Neutrophil (primary cell): ENCODE measurements around the gene NDC1.

Experiments
- H3K27ac ChIP-seq: fragments of 200-600 bp; sonication (generic); 2 replicates; pipeline ENCODE4 v1.5.1; 2016; ENCODE audit warnings: mild to moderate bottlenecking, moderate library complexity
- H3K27me3 ChIP-seq: fragments of 200-600 bp; sonication (generic); 2 replicates; pipeline ENCODE4 v1.6.0; 2016; ENCODE audit warnings: mild to moderate bottlenecking
- H3K36me3 ChIP-seq: fragments of 200-600 bp; sonication (generic); 2 replicates; pipeline ENCODE4 v1.5.1; 2017
- H3K4me1 ChIP-seq, 2 experiments: fragments of 200-600 bp in 1 of 2; sonication (generic) in 1 of 2; 1 replicate in 1 of 2; 2 replicates in 1 of 2; pipeline versions ENCODE4 v1.5.1 to v1.6.1; 2013 to 2016; ENCODE audit warnings: low read depth in 1 of 2, low read length in 1 of 2, mild to moderate bottlenecking in 1 of 2, moderate library complexity in 1 of 2; ENCODE audit not compliant: control insufficient read depth in 1 of 2, insufficient read depth in 1 of 2
- H3K4me3 ChIP-seq, 2 experiments: fragments of 200-600 bp in 1 of 2; sonication (generic) in 1 of 2; 1 replicate in 1 of 2; 2 replicates in 1 of 2; pipeline ENCODE4 v1.5.1; 2013 to 2016; ENCODE audit warnings: low read depth in 1 of 2, low read length in 1 of 2, mild to moderate bottlenecking in 1 of 2, moderate library complexity in 1 of 2
- H3K9me3 ChIP-seq: fragments of 200-600 bp; sonication (generic); 2 replicates; pipeline ENCODE4 v1.5.1; 2016
- CTCF ChIP-seq: fragments of 200-600 bp; sonication (generic); IDR thresholded peaks from 2 replicates; pipeline ENCODE4 v1.5.1; 2016; ENCODE audit warnings: antibody characterized with exemption

The NDC1 gene

GRCh38 chr1:53804791-53805505, 33.1 kb downstream of the NDC1 start:
- Histone ChIP-seq H3K4me1 (no peaks in the 10 kb centered on the region), H3K27me3 (no peaks in the 10 kb centered on the region), H3K36me3 (peaks cover 34% of the 10 kb centered on the region), H3K4me3 (no peak overlapping the region), H3K9me3 (no peaks in the 10 kb centered on the region), H3K27ac (no peak overlapping the region)
- TF ChIP-seq CTCF, result no peak

GRCh38 chr1:53804181-53804580, 33.9 kb downstream of the NDC1 start:
- Histone ChIP-seq H3K9me3 (no peaks in the 10 kb centered on the region), H3K4me3 (no peak overlapping the region), H3K36me3 (peaks cover 34% of the 10 kb centered on the region), H3K27me3 (no peaks in the 10 kb centered on the region), H3K27ac (no peak overlapping the region), H3K4me1 (no peaks in the 10 kb centered on the region)
- TF ChIP-seq CTCF, result no peak

- Histone ChIP-seq H3K27ac (no peak overlapping the region), H3K4me1 (no peaks in the 10 kb centered on the region), H3K27me3 (no peaks in the 10 kb centered on the region), H3K36me3 (peaks cover 27% of the 10 kb centered on the region), H3K4me3 (no peak overlapping the region), H3K9me3 (no peaks in the 10 kb centered on the region)
- no peak for TF ChIP-seq CTCF
Observed at GRCh38 chr1:53800621-53801020, 37.5 kb downstream of the NDC1 start.

- TF ChIP-seq CTCF, result no peak
- Histone ChIP-seq H3K4me3 (no peak overlapping the region), H3K36me3 (peaks cover 24% of the 10 kb centered on the region), H3K9me3 (no peaks in the 10 kb centered on the region), H3K27ac (no peak overlapping the region), H3K4me1 (no peaks in the 10 kb centered on the region), H3K27me3 (no peaks in the 10 kb centered on the region)
Observed at GRCh38 chr1:53799141-53799540, 39.0 kb downstream of the NDC1 start.

GRCh38 chr1:53792806-53793205, 45.3 kb downstream of the NDC1 start:
- H3K4me1 ChIP-seq, result no peaks in the 10 kb centered on the region
- H3K4me3 ChIP-seq, result no peak overlapping the region
- H3K27me3 ChIP-seq, result no peaks in the 10 kb centered on the region
- no peak overlapping the region for H3K27ac ChIP-seq
- peaks cover 20% of the 10 kb centered on the region for H3K36me3 ChIP-seq
- no peak for TF ChIP-seq CTCF
- H3K9me3 ChIP-seq, result no peaks in the 10 kb centered on the region

- no peak overlapping the region for H3K27ac ChIP-seq
- no peaks in the 10 kb centered on the region for H3K27me3 ChIP-seq
- no peak for TF ChIP-seq CTCF
- peaks cover 28% of the 10 kb centered on the region for H3K36me3 ChIP-seq
- no peaks in the 10 kb centered on the region for H3K4me1 ChIP-seq
- H3K9me3 ChIP-seq, result no peaks in the 10 kb centered on the region
- no peak overlapping the region for H3K4me3 ChIP-seq
Observed at GRCh38 chr1:53787655-53788054, 50.4 kb downstream of the NDC1 start.
